HL-60 (cell line): ENCODE results near the gene PROSER2.

Experiments used
- DNase-seq, 2 experiments: peaks; one replicate each; pipeline ENCODE4 v3.0.0-alpha.2; 2010 to 2020; ENCODE audit warnings: low read depth in 1 of 2, low spot score in 1 of 2
- H3K27ac ChIP-seq: fragments of 250-450 bp; sonication (Bioruptor Pico); replicated peaks from 2 replicates; pipeline ENCODE4 v1.5.1; 2020; ENCODE audit warnings: mild to moderate bottlenecking, moderate library complexity
- H3K27me3 ChIP-seq: fragments of 250-450 bp; sonication (Bioruptor Pico); 2 replicates; pipeline ENCODE4 v1.5.1; 2021; ENCODE audit warnings: mild to moderate bottlenecking, moderate library complexity; ENCODE audit not compliant: insufficient read depth, poor library complexity, severe bottlenecking
- H3K4me3 ChIP-seq: replicated peaks from 2 replicates; pipeline ENCODE4 v1.5.1; 2011; ENCODE audit warnings: mild to moderate bottlenecking, control low read depth, low read length; ENCODE audit not compliant: insufficient read depth
- CTCF ChIP-seq: IDR thresholded peaks from one replicate; pipeline ENCODE4 v1.5.1; 2011; ENCODE audit warnings: low read length, control low read depth, inconsistent platforms; ENCODE audit not compliant: insufficient read depth
- GABPA ChIP-seq: IDR thresholded peaks from 2 replicates; pipeline ENCODE4 v1.6.1; 2012; ENCODE audit warnings: low read depth
- POLR2AphosphoS5 ChIP-seq: IDR thresholded peaks from 2 replicates; pipeline ENCODE4 v1.6.1; 2012; ENCODE audit warnings: low read depth
- SPI1 ChIP-seq: IDR thresholded peaks from 2 replicates; pipeline ENCODE4 v1.6.1; 2012; ENCODE audit warnings: low read depth, mild to moderate bottlenecking, borderline replicate concordance
- TF ChIP-seq, protein P1 (sequence below): IDR thresholded peaks from 2 replicates; pipeline ENCODE4 v1.6.1; 2012; ENCODE audit warnings: low read depth; ENCODE audit not compliant: insufficient replicate concordance

Gene PROSER2

GRCh38 chr10:11865561-11865960 is 42.4 kb downstream of the PROSER2 start:
- DNase-seq: no peak
- Histone ChIP-seq H3K27me3 (no peaks in the 10 kb centered on the region), H3K27ac (no peak overlapping the region), H3K4me3 (no peak overlapping the region)
- TF ChIP-seq SPI1: no peak
- no peak for TF ChIP-seq GABPA
- TF ChIP-seq, protein P1, sequence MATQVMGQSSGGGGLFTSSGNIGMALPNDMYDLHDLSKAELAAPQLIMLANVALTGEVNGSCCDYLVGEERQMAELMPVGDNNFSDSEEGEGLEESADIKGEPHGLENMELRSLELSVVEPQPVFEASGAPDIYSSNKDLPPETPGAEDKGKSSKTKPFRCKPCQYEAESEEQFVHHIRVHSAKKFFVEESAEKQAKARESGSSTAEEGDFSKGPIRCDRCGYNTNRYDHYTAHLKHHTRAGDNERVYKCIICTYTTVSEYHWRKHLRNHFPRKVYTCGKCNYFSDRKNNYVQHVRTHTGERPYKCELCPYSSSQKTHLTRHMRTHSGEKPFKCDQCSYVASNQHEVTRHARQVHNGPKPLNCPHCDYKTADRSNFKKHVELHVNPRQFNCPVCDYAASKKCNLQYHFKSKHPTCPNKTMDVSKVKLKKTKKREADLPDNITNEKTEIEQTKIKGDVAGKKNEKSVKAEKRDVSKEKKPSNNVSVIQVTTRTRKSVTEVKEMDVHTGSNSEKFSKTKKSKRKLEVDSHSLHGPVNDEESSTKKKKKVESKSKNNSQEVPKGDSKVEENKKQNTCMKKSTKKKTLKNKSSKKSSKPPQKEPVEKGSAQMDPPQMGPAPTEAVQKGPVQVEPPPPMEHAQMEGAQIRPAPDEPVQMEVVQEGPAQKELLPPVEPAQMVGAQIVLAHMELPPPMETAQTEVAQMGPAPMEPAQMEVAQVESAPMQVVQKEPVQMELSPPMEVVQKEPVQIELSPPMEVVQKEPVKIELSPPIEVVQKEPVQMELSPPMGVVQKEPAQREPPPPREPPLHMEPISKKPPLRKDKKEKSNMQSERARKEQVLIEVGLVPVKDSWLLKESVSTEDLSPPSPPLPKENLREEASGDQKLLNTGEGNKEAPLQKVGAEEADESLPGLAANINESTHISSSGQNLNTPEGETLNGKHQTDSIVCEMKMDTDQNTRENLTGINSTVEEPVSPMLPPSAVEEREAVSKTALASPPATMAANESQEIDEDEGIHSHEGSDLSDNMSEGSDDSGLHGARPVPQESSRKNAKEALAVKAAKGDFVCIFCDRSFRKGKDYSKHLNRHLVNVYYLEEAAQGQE: no peak
- no peak for TF ChIP-seq POLR2AphosphoS5
- no peak for TF ChIP-seq CTCF

DNA sequence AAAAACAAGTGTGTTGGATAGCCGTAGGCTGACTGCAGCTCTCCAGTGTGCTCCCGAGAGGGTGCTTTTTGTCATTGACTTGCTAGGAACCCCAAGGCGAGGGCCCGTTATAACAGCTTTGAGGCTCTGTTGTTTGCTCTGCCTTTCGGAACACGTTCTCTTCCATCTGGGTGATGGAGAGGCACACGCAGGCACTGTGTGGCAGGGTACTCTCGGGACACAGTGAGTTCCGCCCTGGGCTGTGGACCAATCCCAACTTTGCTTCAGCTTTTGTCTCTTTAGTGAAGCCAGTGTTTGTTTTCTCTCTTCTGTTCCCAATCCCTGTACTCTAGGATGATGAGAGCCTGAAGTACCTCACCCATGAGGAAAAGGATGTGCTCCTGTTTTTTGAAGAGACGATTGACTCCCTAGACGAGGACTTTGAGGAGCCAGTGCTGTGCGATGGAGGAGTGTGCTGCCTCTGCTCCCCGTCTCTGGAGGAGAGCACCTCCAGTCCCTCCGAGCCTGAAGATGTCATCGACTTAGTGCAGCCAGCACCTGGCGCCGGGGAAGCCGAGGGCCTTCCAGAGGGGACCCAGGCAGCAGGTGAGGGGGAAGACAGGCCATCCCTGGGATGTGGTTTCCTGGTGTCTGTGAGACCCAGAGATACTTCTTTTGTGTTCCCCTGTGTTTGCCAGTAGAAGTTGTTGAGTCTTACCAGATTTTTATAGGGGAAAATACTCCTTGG is 43.2 kb downstream of the PROSER2 start:
- H3K27ac ChIP-seq: no peak overlapping the region

DNA sequence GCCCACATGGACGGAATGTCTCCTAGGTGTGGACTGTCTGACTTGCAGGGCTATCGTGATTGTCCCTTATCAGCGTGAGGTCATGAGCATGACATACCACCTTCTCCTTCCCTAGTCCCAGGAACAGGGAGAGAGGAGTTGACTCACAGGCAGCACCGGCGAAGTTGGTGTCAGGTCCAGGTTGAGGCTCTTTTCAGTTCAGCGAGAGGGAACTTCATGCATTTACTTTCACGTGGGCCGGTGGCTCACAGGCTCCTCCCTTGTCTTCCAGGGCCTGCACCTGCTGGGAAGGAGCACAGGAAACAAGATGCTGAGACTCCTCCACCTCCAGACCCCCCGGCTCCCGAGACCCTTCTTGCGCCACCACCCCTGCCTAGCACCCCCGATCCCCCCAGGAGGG is 46.1 kb downstream of the PROSER2 start:
- Histone ChIP-seq H3K4me3 (no peak overlapping the region), H3K27ac (no peak overlapping the region), H3K27me3 (no peaks in the 10 kb centered on the region)
- no peak for TF ChIP-seq SPI1
- TF ChIP-seq POLR2AphosphoS5: no peak
- TF ChIP-seq, protein P1: no peak
- TF ChIP-seq GABPA: no peak
- no peak for TF ChIP-seq CTCF
- DNase-seq: no peak

More for the DNA sequence above, 43.2 kb downstream of the PROSER2 start:
- no peak overlapping the region for H3K4me3 ChIP-seq
- no peak for TF ChIP-seq CTCF
- TF ChIP-seq, protein P1: no peak
- no peak for TF ChIP-seq POLR2AphosphoS5
- TF ChIP-seq GABPA: no peak
- TF ChIP-seq SPI1: no peak
- no peaks in the 10 kb centered on the region for H3K27me3 ChIP-seq
- DNase-seq: no peak
